T-helper 17 cell (primary cell): ENCODE results near the gene KCNJ18. TPM values are rescaled to one million over a fixed set of nuclear protein-coding genes. Genes with fewer than 3 reads are reported as not detected.
"Not testable (repeated sequence)": the region's sequence is repeated elsewhere in the genome, so short reads cannot be mapped to it uniquely, and the experiment has no call there.

ENCODE experiments used
- ATAC-seq: fragments of 150-1000 bp; cut with Tn5 transposase; 2 replicates; pipeline ENCODE4 v1.10.0; 2021; ENCODE audit warnings: mild to moderate bottlenecking, moderate library complexity
- DNase-seq, 3 donors: peaks; one replicate each; pipeline versions ENCODE4 v3.0.0 to v3.0.0-alpha.2; 2020 to 2021
- H3K9me3 ChIP-seq: one replicate; pipeline ENCODE4 v1.7.0; 2013; ENCODE audit warnings: low read length, mild to moderate bottlenecking; ENCODE audit not compliant: control insufficient read depth, poor library complexity, severe bottlenecking
- H3K27ac Mint-ChIP-seq: one replicate; pipeline ENCODE4 v1.8.0; 2022; ENCODE audit warnings: mild to moderate bottlenecking, moderate library complexity, mixed read lengths
- H3K27me3 Mint-ChIP-seq: one replicate; pipeline ENCODE4 v1.8.0; 2022; ENCODE audit warnings: mixed read lengths
- H3K36me3 Mint-ChIP-seq: one replicate; pipeline ENCODE4 v1.8.0; 2022; ENCODE audit warnings: low read depth, mixed read lengths
- H3K4me1 Mint-ChIP-seq: one replicate; pipeline ENCODE4 v1.8.0; 2022; ENCODE audit warnings: mild to moderate bottlenecking, mixed read lengths
- H3K4me3 Mint-ChIP-seq: one replicate; pipeline ENCODE4 v1.8.0; 2022; ENCODE audit warnings: mild to moderate bottlenecking, moderate library complexity, mixed read lengths
- total RNA-seq, 4 donors: library from RNA in 2 of 4; stranded (reverse) in 2 of 4; gene quantifications; one replicate each; pipeline ENCODE4 v1.2.3 and lab custom pipeline; 2022 to 2026

The KCNJ18 gene
- total RNA-seq, 2 donors from 2014 or later, result not detected

DNA sequence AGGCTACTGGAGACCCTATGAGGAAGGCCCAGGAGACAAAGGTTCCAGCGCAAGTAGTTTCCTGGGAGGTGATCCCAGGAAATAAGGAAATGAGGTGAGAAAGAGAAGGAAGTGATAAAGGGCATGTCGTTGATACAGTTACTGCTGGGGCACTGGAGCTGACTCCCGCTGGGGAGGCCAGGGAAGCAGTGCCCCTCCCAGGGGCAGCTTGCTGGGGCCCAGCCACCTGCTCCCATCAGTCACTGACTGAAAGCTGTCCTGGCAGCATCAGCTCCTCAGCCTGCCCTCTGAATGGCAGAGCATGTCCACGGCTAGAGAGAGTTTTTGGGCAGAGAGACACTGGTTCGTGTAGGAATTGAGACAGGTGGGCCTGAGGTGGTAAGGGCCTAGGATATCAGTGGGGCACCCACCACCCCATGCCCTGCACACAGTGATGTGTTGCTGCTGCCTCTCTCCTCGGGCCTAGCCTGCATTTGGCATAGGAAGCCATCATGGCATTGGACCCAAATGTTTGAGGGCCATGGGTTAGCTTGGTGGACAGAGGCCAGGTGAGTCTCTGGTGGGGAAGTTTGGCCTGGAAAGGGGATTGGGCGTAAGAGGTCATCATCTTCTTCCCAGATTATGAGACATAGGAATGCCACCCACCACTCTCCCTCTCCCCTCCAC is 4.7 kb downstream of the KCNJ18 start:
- H3K27me3 Mint-ChIP-seq, H3K4me3 Mint-ChIP-seq, ATAC-seq, DNase-seq, H3K36me3 Mint-ChIP-seq, H3K27ac Mint-ChIP-seq, H3K4me1 Mint-ChIP-seq, H3K9me3 ChIP-seq: not testable (repeated sequence)

DNA sequence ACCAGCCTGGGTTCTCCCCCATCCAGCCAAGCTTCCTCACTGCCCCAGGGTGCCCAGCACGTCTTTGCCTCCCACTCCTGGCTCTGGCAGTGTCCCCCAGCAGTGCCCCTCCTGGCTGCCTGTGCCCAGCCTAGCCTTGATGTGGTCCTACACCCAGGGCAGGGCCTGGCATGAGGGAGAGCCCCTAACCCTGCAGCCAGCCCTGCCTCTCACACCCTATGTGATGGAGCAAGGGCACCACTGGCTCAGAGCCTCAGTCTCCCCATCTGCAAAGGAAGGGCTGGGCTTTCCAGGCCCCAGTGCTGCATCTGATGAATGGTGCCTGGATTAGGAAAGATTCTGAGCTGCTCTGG is 5.2 kb downstream of the KCNJ18 start:
- H3K27me3 Mint-ChIP-seq, H3K9me3 ChIP-seq, ATAC-seq, DNase-seq, H3K36me3 Mint-ChIP-seq, H3K27ac Mint-ChIP-seq, H3K4me1 Mint-ChIP-seq, H3K4me3 Mint-ChIP-seq: not testable (repeated sequence)

DNA sequence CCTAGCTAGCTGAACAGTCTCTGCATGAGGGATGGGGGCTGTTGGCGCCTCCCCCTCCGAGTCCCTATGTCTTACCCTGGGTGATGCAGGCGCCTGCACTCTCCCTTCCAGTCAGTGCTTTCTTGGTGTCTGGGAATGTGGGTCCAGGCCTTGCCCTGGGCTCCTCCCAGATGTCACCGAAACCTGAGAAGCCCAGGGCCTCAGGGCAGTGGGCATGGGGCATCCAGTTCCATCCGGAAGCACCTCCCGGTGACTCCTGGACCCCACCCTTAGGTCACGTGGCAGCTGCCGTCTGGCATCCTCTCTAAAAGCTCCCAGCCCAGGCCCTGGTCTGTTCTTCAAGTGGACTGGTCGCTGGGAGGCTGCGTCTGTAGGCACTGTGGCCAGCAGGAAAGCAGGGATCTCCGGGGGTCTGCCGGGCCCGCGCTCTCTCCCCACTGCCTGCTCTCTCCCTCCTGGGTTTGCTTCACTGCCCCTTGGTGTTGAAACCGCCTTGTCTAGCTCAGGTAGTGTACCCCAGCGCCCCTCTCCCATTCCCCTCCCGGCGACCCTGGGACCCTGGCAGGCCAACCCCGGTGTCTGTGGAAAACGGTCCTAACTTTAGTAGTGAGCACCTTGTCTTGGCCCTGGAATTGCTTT is 6.2 kb downstream of the KCNJ18 start:
- H3K27ac Mint-ChIP-seq, H3K4me3 Mint-ChIP-seq, DNase-seq, ATAC-seq, H3K4me1 Mint-ChIP-seq, H3K9me3 ChIP-seq, H3K27me3 Mint-ChIP-seq, H3K36me3 Mint-ChIP-seq: not testable (repeated sequence)

DNA sequence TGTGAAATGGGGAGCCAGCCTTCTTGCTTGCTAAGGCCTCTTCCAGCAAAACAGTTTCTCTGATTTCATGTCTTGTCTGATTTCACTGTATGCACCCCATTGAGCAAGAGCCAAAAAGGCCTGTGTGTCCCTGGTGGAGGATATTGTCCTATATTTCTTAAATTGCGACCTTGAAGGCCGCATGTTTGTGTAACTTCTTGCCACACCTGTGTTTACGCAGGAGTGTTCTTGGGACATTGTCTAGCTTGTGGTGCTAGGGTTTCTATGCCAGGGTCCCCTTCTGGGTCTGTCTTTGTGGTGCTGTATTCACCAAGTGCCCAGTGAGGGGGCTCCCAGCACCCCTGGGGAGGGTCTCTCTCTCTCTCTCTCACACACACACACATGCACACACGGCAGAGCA is 6.8 kb downstream of the KCNJ18 start:
- H3K9me3 ChIP-seq, H3K4me1 Mint-ChIP-seq, H3K27ac Mint-ChIP-seq, ATAC-seq, H3K27me3 Mint-ChIP-seq, DNase-seq, H3K36me3 Mint-ChIP-seq, H3K4me3 Mint-ChIP-seq: not testable (repeated sequence)

DNA sequence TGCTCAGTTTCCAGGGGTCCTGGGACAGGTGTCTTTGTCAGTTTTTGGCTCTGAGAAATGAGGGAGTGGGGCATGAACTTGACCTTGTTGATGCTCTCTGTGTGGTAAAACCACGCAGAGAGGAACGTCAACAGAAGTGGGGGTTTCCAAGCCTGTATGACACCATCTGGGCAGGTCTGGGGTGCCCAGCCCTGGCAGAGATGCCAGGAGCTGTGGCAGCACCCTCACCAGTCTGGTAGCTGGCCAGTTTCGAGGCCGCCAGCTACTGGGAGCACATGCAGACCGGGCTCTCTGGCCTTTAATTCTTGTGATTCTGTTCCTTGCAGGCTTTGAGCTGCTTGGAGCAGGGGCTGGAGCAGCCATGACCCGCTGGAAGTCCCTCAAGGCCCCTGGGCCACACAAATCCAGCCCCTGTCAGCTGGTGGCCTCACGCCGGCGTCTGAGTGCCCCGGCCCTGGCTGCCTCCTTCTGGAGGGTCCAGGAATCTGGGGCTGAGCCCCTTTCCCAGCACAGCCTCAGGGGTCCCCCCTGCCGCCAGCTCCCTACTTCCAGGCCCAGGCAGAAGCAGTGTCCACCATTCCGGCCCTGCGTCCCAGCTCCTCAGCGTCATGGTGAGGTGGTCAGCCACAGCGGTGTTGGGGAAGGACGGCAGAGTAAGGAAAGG is 7.4 kb downstream of the KCNJ18 start:
- not testable (repeated sequence) for H3K4me3 Mint-ChIP-seq, H3K27me3 Mint-ChIP-seq

DNA sequence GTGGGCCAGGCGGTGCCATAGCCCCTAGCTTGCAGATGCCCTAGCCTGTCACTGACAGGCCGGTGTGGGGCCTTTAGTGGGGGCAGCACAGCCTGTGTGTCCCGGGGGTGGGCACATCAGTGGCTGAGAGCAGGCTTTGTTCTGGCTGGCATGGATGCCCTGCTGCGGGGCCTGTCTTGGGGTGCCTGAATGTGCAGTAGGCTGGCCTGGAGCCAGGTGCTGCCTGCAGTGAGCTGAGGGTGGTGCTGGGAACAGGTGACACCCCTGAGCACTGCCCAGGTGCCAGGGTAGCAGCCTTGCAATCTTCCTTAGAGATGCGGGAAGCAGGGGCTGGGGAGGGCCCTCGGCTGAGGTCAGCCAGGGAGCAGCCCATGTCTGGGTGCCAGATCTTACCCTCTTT is 8.8 kb downstream of the KCNJ18 start:
- H3K4me3 Mint-ChIP-seq, H3K27ac Mint-ChIP-seq, H3K27me3 Mint-ChIP-seq, ATAC-seq, DNase-seq, H3K36me3 Mint-ChIP-seq, H3K9me3 ChIP-seq, H3K4me1 Mint-ChIP-seq: not testable (repeated sequence)

More for the DNA sequence above, 7.4 kb downstream of the KCNJ18 start:
- not testable (repeated sequence) for H3K27ac Mint-ChIP-seq, H3K36me3 Mint-ChIP-seq, H3K9me3 ChIP-seq, ATAC-seq, DNase-seq, H3K4me1 Mint-ChIP-seq

DNA sequence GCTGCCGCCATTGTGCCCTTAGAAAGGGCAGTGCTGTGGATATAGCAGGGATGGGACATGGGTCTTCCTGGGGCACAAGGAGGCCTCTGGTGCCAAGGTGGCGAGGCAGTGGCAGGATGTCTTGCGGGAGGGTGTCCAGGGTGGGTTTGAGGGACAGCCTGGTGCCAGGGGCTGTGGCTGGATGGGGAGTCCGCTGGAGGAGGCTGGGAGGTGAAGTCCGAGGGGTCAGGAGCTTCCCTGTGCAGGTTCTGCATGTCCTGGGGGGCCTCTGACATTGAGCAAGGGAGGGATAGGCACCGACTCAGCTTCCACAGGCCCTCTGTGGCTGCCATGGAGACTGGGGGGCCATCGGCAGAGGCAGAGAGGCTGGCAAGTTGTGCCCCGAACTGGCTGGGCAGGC is 9.7 kb downstream of the KCNJ18 start:
- not testable (repeated sequence) for H3K4me3 Mint-ChIP-seq, ATAC-seq, H3K27ac Mint-ChIP-seq, DNase-seq, H3K27me3 Mint-ChIP-seq, H3K9me3 ChIP-seq, H3K4me1 Mint-ChIP-seq, H3K36me3 Mint-ChIP-seq

DNA sequence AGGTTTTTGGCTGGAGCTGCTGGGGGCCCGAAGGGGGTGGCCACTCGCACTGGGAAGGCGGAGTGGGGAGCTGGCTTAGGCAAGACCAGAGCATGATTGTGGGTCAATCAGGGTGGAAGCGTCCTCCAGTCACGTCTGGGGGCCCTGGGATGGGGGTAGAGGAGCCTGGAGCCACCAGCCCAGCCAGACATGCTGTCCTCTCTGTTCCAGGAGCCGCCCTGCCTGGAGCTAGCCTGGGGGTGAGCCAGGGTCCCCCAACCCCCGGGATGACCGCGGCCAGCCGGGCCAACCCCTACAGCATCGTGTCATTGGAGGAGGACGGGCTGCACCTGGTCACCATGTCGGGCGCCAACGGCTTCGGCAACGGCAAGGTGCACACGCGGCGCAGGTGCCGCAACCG is 10.2 kb downstream of the KCNJ18 start:
- DNase-seq, H3K9me3 ChIP-seq, H3K27ac Mint-ChIP-seq, H3K4me3 Mint-ChIP-seq, H3K4me1 Mint-ChIP-seq, H3K27me3 Mint-ChIP-seq, H3K36me3 Mint-ChIP-seq, ATAC-seq: not testable (repeated sequence)

DNA sequence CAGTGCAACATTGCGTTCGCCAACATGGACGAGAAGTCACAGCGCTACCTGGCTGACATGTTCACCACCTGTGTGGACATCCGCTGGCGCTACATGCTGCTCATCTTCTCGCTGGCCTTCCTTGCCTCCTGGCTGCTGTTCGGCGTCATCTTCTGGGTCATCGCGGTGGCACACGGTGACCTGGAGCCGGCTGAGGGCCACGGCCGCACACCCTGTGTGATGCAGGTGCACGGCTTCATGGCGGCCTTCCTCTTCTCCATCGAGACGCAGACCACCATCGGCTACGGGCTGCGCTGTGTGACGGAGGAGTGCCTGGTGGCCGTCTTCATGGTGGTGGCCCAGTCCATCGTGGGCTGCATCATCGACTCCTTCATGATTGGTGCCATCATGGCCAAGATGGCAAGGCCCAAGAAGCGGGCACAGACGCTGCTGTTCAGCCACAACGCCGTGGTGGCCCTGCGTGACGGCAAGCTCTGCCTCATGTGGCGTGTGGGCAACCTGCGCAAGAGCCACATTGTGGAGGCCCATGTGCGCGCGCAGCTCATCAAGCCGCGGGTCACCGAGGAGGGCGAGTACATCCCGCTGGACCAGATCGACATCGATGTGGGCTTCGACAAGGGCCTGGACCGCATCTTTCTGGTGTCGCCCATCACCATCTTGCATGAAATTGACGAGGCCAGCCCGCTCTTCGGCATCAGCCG is 10.8 kb downstream of the KCNJ18 start:
- DNase-seq, H3K4me3 Mint-ChIP-seq, ATAC-seq, H3K27ac Mint-ChIP-seq, H3K4me1 Mint-ChIP-seq, H3K27me3 Mint-ChIP-seq, H3K9me3 ChIP-seq, H3K36me3 Mint-ChIP-seq: not testable (repeated sequence)

DNA sequence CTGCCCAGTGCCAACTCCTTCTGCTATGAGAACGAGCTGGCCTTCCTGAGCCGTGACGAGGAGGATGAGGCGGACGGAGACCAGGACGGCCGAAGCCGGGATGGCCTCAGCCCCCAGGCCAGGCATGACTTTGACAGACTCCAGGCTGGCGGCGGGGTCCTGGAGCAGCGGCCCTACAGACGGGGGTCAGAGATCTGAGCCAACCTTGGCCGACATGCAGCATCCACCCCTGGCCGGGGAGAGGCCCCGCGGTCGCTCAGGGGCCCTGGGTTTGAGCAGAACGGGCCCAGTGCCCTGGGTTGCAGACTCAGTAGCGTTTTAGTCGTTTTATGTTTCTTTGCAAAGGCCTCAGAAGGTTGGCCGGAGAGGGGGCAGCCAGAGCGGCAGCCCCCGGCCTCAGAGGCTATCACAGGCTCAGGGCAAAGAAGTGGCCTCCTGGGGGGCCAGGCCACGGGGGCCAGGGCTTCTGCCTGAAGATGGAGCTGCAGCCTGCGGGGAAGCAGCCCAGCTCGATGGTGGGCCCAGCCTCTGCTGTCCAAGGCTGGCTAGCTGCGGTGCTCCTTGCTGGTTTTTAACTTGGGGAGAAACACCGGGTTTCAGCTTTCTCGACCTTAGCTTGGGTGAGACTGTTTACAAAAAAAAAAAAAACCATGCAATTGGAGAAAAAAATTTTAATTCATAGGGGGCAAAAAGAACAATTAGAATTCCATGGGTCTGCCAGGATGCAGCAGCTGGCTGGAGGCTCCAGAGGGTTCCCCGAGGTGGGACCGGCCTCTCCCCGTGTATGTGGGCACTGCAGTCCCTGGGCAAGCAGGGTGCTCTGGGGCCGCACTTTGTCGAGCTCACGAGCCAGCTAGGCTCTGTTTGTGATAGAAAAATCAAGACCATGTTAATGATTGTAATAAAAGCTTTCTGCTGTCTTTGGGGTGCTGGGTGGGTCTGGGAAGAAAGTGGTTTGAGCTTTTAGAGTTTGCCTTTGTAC is 11.9 kb downstream of the KCNJ18 start:
- not testable (repeated sequence) for ATAC-seq, H3K9me3 ChIP-seq, H3K4me3 Mint-ChIP-seq, H3K36me3 Mint-ChIP-seq, H3K27me3 Mint-ChIP-seq, H3K4me1 Mint-ChIP-seq, DNase-seq, H3K27ac Mint-ChIP-seq

DNA sequence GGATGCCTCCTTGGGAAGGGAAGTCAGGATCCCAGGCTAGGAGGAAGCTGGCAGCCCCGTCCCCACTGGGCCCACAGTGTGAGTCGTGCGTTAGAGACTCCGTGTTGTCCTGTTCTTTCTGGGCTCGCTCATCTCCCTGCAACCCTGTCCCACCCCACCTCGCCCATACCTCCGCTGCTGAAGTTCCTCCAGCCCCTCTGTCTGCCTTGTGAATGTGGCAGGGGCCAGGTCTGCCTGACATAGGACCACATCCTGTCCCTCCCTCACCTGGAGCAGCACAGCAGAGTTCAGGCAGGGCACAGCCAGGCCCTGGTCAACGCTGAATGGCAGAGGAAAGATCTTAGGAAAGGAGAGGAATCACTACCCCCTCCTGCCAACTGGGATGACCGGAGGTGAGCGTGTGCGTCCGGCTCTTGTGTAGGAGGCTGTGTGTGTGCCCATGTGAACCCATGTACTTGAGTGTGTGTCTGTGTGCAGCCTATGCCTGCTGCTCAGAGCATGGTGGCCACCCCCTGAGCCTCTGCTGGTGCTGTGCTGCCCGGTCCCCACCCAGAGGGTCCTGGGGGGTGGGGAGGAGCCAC is 12.8 kb downstream of the KCNJ18 start:
- DNase-seq (no peak), ATAC-seq (no peak)
- Mint-ChIP-seq H3K4me3 (no peak overlapping the region), H3K36me3 (no peaks in the 10 kb centered on the region), H3K27me3 (no peaks in the 10 kb centered on the region), H3K4me1 (no peaks in the 10 kb centered on the region), H3K27ac (no peak overlapping the region)
- no peaks in the 10 kb centered on the region for H3K9me3 ChIP-seq

DNA sequence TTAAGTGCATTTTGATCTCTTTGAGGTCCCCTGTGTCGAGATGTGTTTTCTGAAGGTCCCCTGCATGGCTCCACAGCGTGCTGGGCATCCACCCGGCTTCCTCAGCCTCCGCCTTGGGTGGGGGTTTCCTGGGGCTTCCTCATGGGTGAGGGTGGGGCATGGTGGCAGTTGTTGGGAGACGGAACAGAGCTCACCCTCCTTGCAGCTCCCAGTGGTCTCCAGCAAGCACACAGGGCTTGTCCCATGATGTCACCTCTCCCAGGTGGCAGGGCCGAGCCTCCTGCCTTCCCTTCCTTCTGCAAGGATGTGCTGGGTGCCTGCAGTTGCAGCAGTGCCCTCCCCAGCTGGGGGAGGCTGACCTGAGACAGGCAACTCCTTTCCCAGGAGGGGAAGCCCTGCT is 13.4 kb downstream of the KCNJ18 start:
- H3K27me3 Mint-ChIP-seq, result not testable (repeated sequence)

More for the DNA sequence above, 13.4 kb downstream of the KCNJ18 start:
- H3K27ac Mint-ChIP-seq, ATAC-seq, H3K4me1 Mint-ChIP-seq, H3K36me3 Mint-ChIP-seq, DNase-seq, H3K4me3 Mint-ChIP-seq, H3K9me3 ChIP-seq: not testable (repeated sequence)
